Activated CD4-positive, alpha-beta memory T cell treated with anti-CD3 and anti-CD28 coated beads for 36 hours (primary cell): Measurements from ENCODE around the gene GRHL3. TPM values are rescaled to one million over a fixed set of nuclear protein-coding genes. Genes with fewer than 3 reads are reported as not detected.

ENCODE experiments used
- CTCF ChIA-PET: fragments of 350-600 bp; sonication (Branson Sonifier 250); formaldehyde crosslinking; loops from one replicate; lab custom pipeline; 2021; ENCODE audit warnings: antibody characterized with exemption, inconsistent platforms; lab: Charles Lee
- POLR2A ChIA-PET: fragments of 350-600 bp; sonication (Branson Sonifier 250); formaldehyde crosslinking; loops from one replicate; lab custom pipeline; 2021; ENCODE audit warnings: antibody characterized with exemption; lab: Charles Lee
- DNase-seq: peaks from one replicate; pipeline ENCODE4 v3.0.0-alpha.2; 2020
- H3K27ac Mint-ChIP-seq: one replicate; pipeline ENCODE4 v1.8.0; 2021; ENCODE audit warnings: mixed read lengths
- H3K27me3 Mint-ChIP-seq: one replicate; pipeline ENCODE4 v1.8.0; 2021; ENCODE audit warnings: mixed read lengths
- H3K36me3 Mint-ChIP-seq: one replicate; pipeline ENCODE4 v1.8.0; 2021; ENCODE audit warnings: mixed read lengths
- H3K4me1 Mint-ChIP-seq: one replicate; pipeline ENCODE4 v1.8.0; 2021; ENCODE audit warnings: low read depth, mixed read lengths
- H3K4me3 Mint-ChIP-seq: one replicate; pipeline ENCODE4 v1.8.0; 2021; ENCODE audit warnings: mild to moderate bottlenecking, mixed read lengths
- H3K9me3 Mint-ChIP-seq: one replicate; pipeline ENCODE4 v1.8.0; 2021; ENCODE audit warnings: mixed read lengths
- intact Hi-C: fragments of 100-400 bp; cut with micrococcal nuclease; formaldehyde crosslinking; loops from one replicate; pipeline ENCODE4 v1.15.1; 2023
- total RNA-seq, 2 experiments: library from RNA; stranded (reverse); gene quantifications; one replicate each; pipeline ENCODE4 v1.2.3, GENCODE V29; 2021

The GRHL3 gene
- total RNA-seq, 2 experiments from 2014 or later, result not detected

DNA sequence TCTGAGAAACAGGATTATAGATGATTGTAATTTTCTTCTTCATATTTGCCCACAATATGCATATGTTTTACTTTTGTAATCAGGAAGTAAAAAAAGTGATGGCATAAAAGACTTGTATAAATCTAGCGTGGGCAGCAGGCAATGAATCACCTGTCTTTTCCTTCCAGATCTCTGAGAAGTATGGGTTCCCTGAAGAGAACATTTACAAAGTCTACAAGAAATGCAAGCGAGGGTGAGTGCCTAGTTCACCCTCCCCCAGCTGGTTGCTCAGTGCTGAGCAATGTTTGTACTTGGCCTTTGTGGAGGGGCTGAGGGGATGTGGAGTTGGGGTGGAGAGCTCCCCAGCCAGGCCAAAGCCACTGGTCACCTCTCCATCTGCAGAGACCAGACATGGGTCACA, 30.7 kb downstream of the GRHL3 start:
- H3K4me3 Mint-ChIP-seq, result no peak overlapping the region
- H3K27me3 Mint-ChIP-seq, result peaks cover 1% of the 10 kb centered on the region
- H3K4me1 Mint-ChIP-seq, result peaks cover 36% of the 10 kb centered on the region
- no peaks in the 10 kb centered on the region for H3K9me3 Mint-ChIP-seq
- H3K36me3 Mint-ChIP-seq, result no peaks in the 10 kb centered on the region
- intact Hi-C loops, result loop anchor here (2.0 kb wide), 1 partner anchor 29 kb away; no protein-coding TSS in a partner anchor
- H3K27ac Mint-ChIP-seq, result peak overlapping the region; percentile 77
- CTCF ChIA-PET, result interaction anchor here (0.6 to 3.4 kb wide), 3 partner anchors 41 to 200 kb away, joined by 3 to 18 read pairs (median 8); no protein-coding TSS in a partner anchor
- POLR2A ChIA-PET, result no interaction called here
- peak; percentile 62 for DNase-seq

DNA sequence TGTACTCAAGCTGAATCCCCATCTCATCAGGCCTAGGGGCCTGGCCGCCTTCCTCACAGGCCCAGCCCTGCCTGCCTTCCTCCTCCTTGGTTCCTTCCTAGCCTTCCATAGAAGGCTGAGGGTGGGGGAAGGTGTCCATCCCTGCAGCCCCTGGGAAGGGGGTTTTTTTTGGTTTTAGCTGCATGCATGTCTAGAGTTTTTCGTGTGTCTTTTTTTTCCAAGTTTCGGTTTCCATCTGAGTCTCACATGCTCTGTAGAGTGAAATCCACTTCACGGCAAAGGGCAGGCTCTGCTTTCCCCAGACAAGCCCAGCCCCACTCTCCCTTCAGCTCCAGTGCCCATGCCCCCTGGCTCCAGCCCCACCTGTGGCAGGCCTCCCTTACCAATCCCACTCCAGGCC, 32.1 kb downstream of the GRHL3 start:
- Mint-ChIP-seq H3K36me3 (no peaks in the 10 kb centered on the region), H3K4me3 (no peak overlapping the region), H3K27ac (peak overlapping the region; percentile 52), H3K4me1 (peaks cover 36% of the 10 kb centered on the region), H3K27me3 (peaks cover 1% of the 10 kb centered on the region), H3K9me3 (no peaks in the 10 kb centered on the region)
- POLR2A ChIA-PET, result interaction anchor here (0.8 kb wide), 1 partner anchor 33 kb away, joined by 3 read pairs; no protein-coding TSS in a partner anchor
- DNase-seq, result peak; percentile 40
- CTCF ChIA-PET, result interaction anchor here (0.9 to 2.2 kb wide), 5 partner anchors 33 to 201 kb away, joined by 4 to 18 read pairs (median 5); no protein-coding TSS in a partner anchor
- intact Hi-C loops, result loop anchor here (1.0 to 2.0 kb wide), 2 partner anchors 14 to 30 kb away; no protein-coding TSS in a partner anchor

GRCh38 chr1:24351918-24352627, 32.9 kb downstream of the GRHL3 start:
- H3K27ac Mint-ChIP-seq, result peak overlapping the region; percentile 58
- peak; percentile 87 for DNase-seq
- H3K4me3 Mint-ChIP-seq, result no peak overlapping the region
- POLR2A ChIA-PET, result interaction anchor here (0.8 kb wide), 1 partner anchor 32 kb away, joined by 3 read pairs; no protein-coding TSS in a partner anchor
- intact Hi-C loops, result loop anchor here (1.0 to 2.0 kb wide), 3 partner anchors 13 to 32 kb away; no protein-coding TSS in a partner anchor
- H3K27me3 Mint-ChIP-seq, result peaks cover 1% of the 10 kb centered on the region
- H3K9me3 Mint-ChIP-seq, result no peaks in the 10 kb centered on the region
- H3K4me1 Mint-ChIP-seq, result peaks cover 36% of the 10 kb centered on the region
- CTCF ChIA-PET, result interaction anchor here (1.0 to 2.2 kb wide), 3 partner anchors 32 to 202 kb away, joined by 4 to 18 read pairs (median 6); no protein-coding TSS in a partner anchor
- H3K36me3 Mint-ChIP-seq, result no peaks in the 10 kb centered on the region

DNA sequence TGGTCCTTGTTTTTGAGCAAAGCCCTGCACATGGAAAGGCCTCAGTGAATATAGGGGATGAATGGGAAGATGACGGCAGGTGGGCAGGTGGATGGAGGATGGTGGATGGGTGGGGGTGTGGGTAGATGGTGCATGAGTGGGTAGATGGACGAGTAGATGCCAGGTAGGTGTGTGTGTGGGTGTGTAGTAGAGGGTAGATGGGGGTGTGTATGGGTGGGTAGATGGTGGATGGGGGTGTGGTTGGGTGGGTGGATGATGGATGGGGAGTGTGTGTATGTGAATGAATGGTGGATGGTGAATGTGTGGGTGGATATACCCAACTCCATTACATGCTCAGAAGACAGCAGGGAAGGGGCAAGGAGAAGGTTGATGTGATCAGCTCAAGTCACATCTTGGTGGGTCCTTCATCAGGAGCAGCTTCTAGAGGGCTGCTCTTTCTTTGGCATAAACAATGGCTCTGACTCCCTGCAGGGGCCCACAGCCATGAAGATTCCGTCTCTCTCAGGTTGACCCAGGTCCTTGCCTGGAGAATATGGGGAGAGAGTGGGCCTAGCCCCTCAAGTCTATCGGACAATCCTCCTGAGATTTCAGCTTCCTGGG, 34.2 kb downstream of the GRHL3 start:
- DNase-seq, result no peak
- no peak overlapping the region for H3K27ac Mint-ChIP-seq
- peaks cover 36% of the 10 kb centered on the region for H3K4me1 Mint-ChIP-seq
- H3K36me3 Mint-ChIP-seq, result peaks cover 1% of the 10 kb centered on the region
- no peak overlapping the region for H3K4me3 Mint-ChIP-seq
- H3K9me3 Mint-ChIP-seq, result no peaks in the 10 kb centered on the region
- CTCF ChIA-PET, result no interaction called here
- no peaks in the 10 kb centered on the region for H3K27me3 Mint-ChIP-seq
- intact Hi-C loops, result no loop called here
- POLR2A ChIA-PET, result no interaction called here

DNA sequence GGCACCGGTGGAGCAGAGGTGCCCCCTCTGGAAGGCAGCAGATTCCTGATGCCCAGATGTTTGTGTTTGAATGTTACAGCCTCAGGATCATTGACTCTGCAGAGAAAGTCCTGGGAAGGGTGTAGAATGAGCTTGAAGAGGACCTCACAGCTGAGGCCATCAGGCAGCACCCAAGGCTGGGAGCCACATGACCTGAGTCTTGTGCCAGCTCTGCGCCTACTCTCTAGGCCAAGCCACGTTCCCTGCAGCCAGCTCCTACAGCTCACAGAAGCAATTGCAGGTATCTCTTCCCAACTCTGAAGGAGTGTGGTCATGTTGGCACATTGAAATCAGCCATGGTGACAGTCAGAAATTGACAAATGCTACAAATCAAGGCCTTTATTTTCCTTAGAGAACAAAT, 36.3 kb downstream of the GRHL3 start:
- Mint-ChIP-seq H3K9me3 (no peaks in the 10 kb centered on the region), H3K36me3 (peaks cover 1% of the 10 kb centered on the region), H3K4me3 (no peak overlapping the region), H3K27ac (no peak overlapping the region), H3K27me3 (no peaks in the 10 kb centered on the region), H3K4me1 (peaks cover 24% of the 10 kb centered on the region)
- CTCF ChIA-PET, result no interaction called here
- DNase-seq, result no peak
- POLR2A ChIA-PET, result no interaction called here
- intact Hi-C loops, result no loop called here

DNA sequence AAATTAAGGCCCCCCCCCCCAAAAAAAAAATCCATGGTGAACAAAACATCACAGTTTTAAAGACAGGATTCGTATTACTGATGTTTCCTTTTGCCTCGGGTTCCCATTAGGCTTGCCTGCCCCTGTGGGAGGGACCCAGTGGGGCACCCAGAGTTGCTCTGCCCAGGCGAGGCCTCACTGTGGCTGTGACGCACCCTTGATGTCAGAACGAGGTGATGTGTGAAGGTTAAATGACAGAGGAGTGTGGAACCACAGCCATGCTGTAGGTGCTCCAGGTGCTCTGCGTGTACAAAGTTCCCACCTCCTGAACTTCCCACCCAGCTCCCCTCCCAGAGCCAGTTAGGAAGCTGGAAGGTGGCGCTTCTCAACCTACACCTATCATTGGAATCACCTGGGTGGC, 37.9 kb downstream of the GRHL3 start:
- Mint-ChIP-seq H3K27me3 (no peaks in the 10 kb centered on the region), H3K36me3 (peaks cover 1% of the 10 kb centered on the region), H3K4me1 (peaks cover 10% of the 10 kb centered on the region), H3K4me3 (no peak overlapping the region), H3K27ac (no peak overlapping the region), H3K9me3 (no peaks in the 10 kb centered on the region)
- ChIA-PET POLR2A (interaction anchor here (1.3 kb wide), 1 partner anchor 13 kb away, joined by 4 read pairs; no protein-coding TSS in a partner anchor), CTCF (no interaction called here)
- intact Hi-C loops, result no loop called here
- DNase-seq, result no peak

DNA sequence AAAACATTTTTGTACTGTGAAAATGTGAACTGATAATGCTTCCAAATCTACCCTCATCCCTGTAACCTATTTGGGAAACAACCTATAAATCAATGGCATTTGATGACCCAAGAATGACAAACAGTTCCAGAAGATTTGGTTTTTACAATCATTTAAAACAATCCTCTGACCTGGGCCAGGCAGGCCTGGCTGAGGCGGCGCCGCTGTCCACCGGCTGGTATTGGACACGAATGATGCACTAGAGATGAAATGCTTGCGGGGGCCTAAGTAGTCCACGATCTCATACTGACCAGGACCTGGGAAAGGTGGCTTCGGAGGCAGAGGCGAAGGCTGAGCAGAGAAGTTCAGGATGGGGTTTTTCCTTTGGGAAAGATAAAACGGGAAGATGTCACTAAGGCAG, 41.5 kb downstream of the GRHL3 start:
- Mint-ChIP-seq H3K36me3 (peaks cover 1% of the 10 kb centered on the region), H3K27me3 (no peaks in the 10 kb centered on the region), H3K4me3 (no peak overlapping the region), H3K9me3 (no peaks in the 10 kb centered on the region), H3K27ac (no peak overlapping the region), H3K4me1 (peaks cover 14% of the 10 kb centered on the region)
- ChIA-PET POLR2A (no interaction called here), CTCF (interaction anchor here (1.2 kb wide), 1 partner anchor 32 kb away, joined by 6 read pairs; no protein-coding TSS in a partner anchor)
- intact Hi-C loops, result no loop called here
- DNase-seq, result no peak

- CTCF ChIA-PET, result no interaction called here
- POLR2A ChIA-PET, result no interaction called here
- H3K9me3 Mint-ChIP-seq, result no peaks in the 10 kb centered on the region
- DNase-seq, result no peak
- peaks cover 1% of the 10 kb centered on the region for H3K36me3 Mint-ChIP-seq
- intact Hi-C loops, result no loop called here
- no peak overlapping the region for H3K27ac Mint-ChIP-seq
- H3K4me1 Mint-ChIP-seq, result peaks cover 17% of the 10 kb centered on the region
- H3K4me3 Mint-ChIP-seq, result no peak overlapping the region
- H3K27me3 Mint-ChIP-seq, result no peaks in the 10 kb centered on the region
Observed at GRCh38 chr1:24361811-24362210, 42.7 kb downstream of the GRHL3 start.

GRCh38 chr1:24362396-24362795, 43.2 kb downstream of the GRHL3 start:
- Mint-ChIP-seq H3K9me3 (no peaks in the 10 kb centered on the region), H3K36me3 (peaks cover 1% of the 10 kb centered on the region), H3K27ac (no peak overlapping the region), H3K4me1 (peaks cover 17% of the 10 kb centered on the region), H3K27me3 (no peaks in the 10 kb centered on the region), H3K4me3 (no peak overlapping the region)
- intact Hi-C loops, result no loop called here
- ChIA-PET CTCF (no interaction called here), POLR2A (no interaction called here)
- DNase-seq, result no peak

GRCh38 chr1:24362982-24363614, 43.9 kb downstream of the GRHL3 start:
- Mint-ChIP-seq H3K9me3 (no peaks in the 10 kb centered on the region), H3K27me3 (no peaks in the 10 kb centered on the region), H3K4me3 (no peak overlapping the region), H3K27ac (no peak overlapping the region), H3K4me1 (peaks cover 17% of the 10 kb centered on the region), H3K36me3 (no peaks in the 10 kb centered on the region)
- POLR2A ChIA-PET, result no interaction called here
- DNase-seq, result no peak
- intact Hi-C loops, result no loop called here
- CTCF ChIA-PET, result no interaction called here

- no peaks in the 10 kb centered on the region for H3K36me3 Mint-ChIP-seq
- intact Hi-C loops, result loop anchor here (2.0 kb wide), 1 partner anchor 21 kb away; no protein-coding TSS in a partner anchor
- no peaks in the 10 kb centered on the region for H3K27me3 Mint-ChIP-seq
- CTCF ChIA-PET, result interaction anchor here (0.7 to 4.6 kb wide), 2 partner anchors 28 to 162 kb away, joined by 4 to 30 read pairs; no protein-coding TSS in a partner anchor
- no peaks in the 10 kb centered on the region for H3K9me3 Mint-ChIP-seq
- H3K4me1 Mint-ChIP-seq, result peaks cover 17% of the 10 kb centered on the region
- H3K27ac Mint-ChIP-seq, result no peak overlapping the region
- POLR2A ChIA-PET, result no interaction called here
- DNase-seq, result no peak
- no peak overlapping the region for H3K4me3 Mint-ChIP-seq
Observed at GRCh38 chr1:24363994-24364393, 44.8 kb downstream of the GRHL3 start.

- no peaks in the 10 kb centered on the region for H3K9me3 Mint-ChIP-seq
- intact Hi-C loops, result loop anchor here (2.0 kb wide), 1 partner anchor 20 kb away; no protein-coding TSS in a partner anchor
- no peak overlapping the region for H3K4me3 Mint-ChIP-seq
- no peak for DNase-seq
- no peaks in the 10 kb centered on the region for H3K36me3 Mint-ChIP-seq
- H3K27ac Mint-ChIP-seq, result no peak overlapping the region
- H3K4me1 Mint-ChIP-seq, result peaks cover 17% of the 10 kb centered on the region
- H3K27me3 Mint-ChIP-seq, result no peaks in the 10 kb centered on the region
- CTCF ChIA-PET, result interaction anchor here (0.6 to 4.6 kb wide), 3 partner anchors 27 to 229 kb away, joined by 3 to 30 read pairs (median 4); no protein-coding TSS in a partner anchor
- POLR2A ChIA-PET, result no interaction called here
Observed at GRCh38 chr1:24364605-24364974, 45.4 kb downstream of the GRHL3 start.
